Activated T-cell treated with anti-CD3 and anti-CD28 coated beads, Interleukin-2, amount 50 U/mL, for 24 hours (primary cell): ENCODE data around the gene SAMD7.
A peak's percentile ranks its signal among the peaks of the same experiment; 100 is the strongest.

Experiments
- DNase-seq: peaks from one replicate; pipeline ENCODE4 v3.0.0-alpha.2; 2020
- H3K27ac Mint-ChIP-seq: 2 replicates; pipeline ENCODE4 v1.8.0; 2020; ENCODE audit warnings: mild to moderate bottlenecking, mixed read lengths
- H3K27me3 Mint-ChIP-seq: 2 replicates; pipeline ENCODE4 v1.8.0; 2020; ENCODE audit warnings: mixed read lengths
- H3K36me3 Mint-ChIP-seq: 2 replicates; pipeline ENCODE4 v1.8.0; 2020; ENCODE audit warnings: low read depth, mixed read lengths
- H3K4me1 Mint-ChIP-seq: 2 replicates; pipeline ENCODE4 v1.8.0; 2020; ENCODE audit warnings: low read depth, mixed read lengths
- H3K4me3 Mint-ChIP-seq: 2 replicates; pipeline ENCODE4 v1.8.0; 2020; ENCODE audit warnings: mild to moderate bottlenecking, moderate library complexity, mixed read lengths
- H3K9me3 Mint-ChIP-seq: 2 replicates; pipeline ENCODE4 v1.8.0; 2020; ENCODE audit warnings: mixed read lengths

SAMD7 gene

GRCh38 chr3:169911272-169911671 is at the start of gene SAMD7:
SAMD7 (plus strand) TSS chr3:169911572; CDS start chr3:169919499, 7,927 bp downstream.
- H3K36me3 Mint-ChIP-seq, result no peaks in the 10 kb centered on the region
- no peak for DNase-seq
- no peaks in the 10 kb centered on the region for H3K9me3 Mint-ChIP-seq
- H3K4me1 Mint-ChIP-seq, result no peaks in the 10 kb centered on the region
- no peak within 1 kb of the TSS for H3K27ac Mint-ChIP-seq
- no peak within 1 kb of the TSS for H3K4me3 Mint-ChIP-seq
- H3K27me3 Mint-ChIP-seq, result no peaks in the 10 kb centered on the region

GRCh38 chr3:169861871-169862270 is 49.5 kb upstream of the SAMD7 start:
- Mint-ChIP-seq H3K4me3 (no peak overlapping the region), H3K27me3 (peaks cover 13% of the 10 kb centered on the region), H3K36me3 (no peaks in the 10 kb centered on the region), H3K27ac (no peak overlapping the region), H3K4me1 (peaks cover 22% of the 10 kb centered on the region), H3K9me3 (no peaks in the 10 kb centered on the region)
- DNase-seq, result no peak

DNA sequence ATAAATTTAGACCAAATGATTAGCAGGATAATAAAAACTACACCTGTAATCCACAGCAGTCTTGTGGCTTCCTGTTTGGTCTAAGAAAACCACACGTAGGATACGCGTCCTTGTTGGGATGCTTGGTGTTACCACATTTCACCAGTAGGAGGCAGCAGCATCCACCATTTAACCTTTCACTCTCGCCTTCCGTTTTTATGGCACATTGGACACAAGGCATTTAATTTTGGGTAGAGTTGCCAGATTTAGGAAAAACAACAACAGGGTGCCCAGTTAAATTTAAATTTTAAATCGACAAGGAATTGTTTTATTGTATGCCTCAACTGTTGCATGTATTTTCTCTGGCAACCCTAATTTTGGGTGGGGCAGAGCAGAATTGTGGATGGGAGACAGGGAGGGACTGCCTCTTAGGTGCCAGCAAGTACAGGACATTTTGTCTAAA is 47.9 kb upstream of the SAMD7 start:
- Mint-ChIP-seq H3K4me3 (no peak overlapping the region), H3K27ac (no peak overlapping the region), H3K4me1 (peaks cover 22% of the 10 kb centered on the region), H3K36me3 (no peaks in the 10 kb centered on the region), H3K27me3 (peaks cover 7% of the 10 kb centered on the region), H3K9me3 (no peaks in the 10 kb centered on the region)
- DNase-seq, result peak; percentile 68

DNA sequence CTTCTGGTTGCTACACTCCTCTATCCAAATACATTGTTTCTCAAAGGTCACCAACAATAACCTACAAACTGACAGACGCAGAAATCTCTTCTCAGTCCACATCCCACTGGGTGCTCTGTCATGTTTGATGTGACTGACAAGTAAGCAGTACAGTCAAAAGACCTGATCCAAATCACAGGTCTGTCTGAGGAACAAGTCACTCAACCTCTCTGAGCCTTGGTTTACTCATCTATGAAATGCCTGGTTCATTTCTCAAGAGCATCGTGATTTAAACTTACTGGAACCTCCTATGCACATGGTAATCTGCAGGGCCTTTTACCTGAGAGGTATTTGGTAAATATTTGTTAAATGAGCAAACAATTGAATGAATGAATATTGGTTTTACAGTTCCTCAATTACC is 47.1 kb upstream of the SAMD7 start:
- H3K27ac Mint-ChIP-seq, result no peak overlapping the region
- peaks cover 22% of the 10 kb centered on the region for H3K4me1 Mint-ChIP-seq
- no peak overlapping the region for H3K4me3 Mint-ChIP-seq
- H3K36me3 Mint-ChIP-seq, result no peaks in the 10 kb centered on the region
- peaks cover 6% of the 10 kb centered on the region for H3K27me3 Mint-ChIP-seq
- no peaks in the 10 kb centered on the region for H3K9me3 Mint-ChIP-seq
- DNase-seq, result no peak

DNA sequence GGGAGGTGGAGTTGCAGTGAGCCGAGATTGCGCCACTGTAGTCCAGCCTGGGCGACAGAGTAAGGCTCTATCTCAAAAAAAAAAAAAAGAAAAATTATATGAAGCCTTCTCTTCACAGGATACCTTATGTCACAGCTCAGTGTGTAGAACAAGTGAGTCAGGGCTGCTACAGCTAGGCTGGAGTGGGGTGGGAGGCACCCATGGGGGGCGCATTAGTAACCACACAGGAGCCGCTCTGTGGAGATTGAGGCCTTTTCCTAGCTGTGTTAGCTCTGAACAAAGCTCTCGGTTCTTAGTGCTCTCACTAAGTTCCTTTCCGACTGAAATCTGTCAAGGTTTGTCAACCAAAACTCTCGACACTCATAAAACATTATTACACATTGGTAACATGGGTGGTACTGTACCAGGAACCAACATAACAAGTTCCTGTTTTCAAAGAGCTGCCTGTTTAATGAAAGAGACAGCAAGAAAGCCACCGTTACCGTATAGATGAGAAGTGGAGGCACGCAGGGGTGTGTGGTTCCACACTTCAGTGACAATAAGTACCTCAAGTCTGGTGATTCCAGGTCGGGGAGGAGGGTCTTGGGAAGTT is 46.1 kb upstream of the SAMD7 start:
- peak; percentile 42 for DNase-seq
- Mint-ChIP-seq H3K4me3 (no peak overlapping the region), H3K9me3 (no peaks in the 10 kb centered on the region), H3K27ac (peak overlapping the region; percentile 15), H3K4me1 (peaks cover 27% of the 10 kb centered on the region), H3K27me3 (peaks cover 5% of the 10 kb centered on the region), H3K36me3 (no peaks in the 10 kb centered on the region)

GRCh38 chr3:169867584-169868210 is 43.7 kb upstream of the SAMD7 start:
- Mint-ChIP-seq H3K27ac (no peak overlapping the region), H3K4me1 (peaks cover 40% of the 10 kb centered on the region), H3K4me3 (no peak overlapping the region), H3K9me3 (no peaks in the 10 kb centered on the region), H3K36me3 (no peaks in the 10 kb centered on the region), H3K27me3 (no peaks in the 10 kb centered on the region)
- DNase-seq, result no peak

- Mint-ChIP-seq H3K4me3 (no peak overlapping the region), H3K27ac (no peak overlapping the region), H3K27me3 (no peaks in the 10 kb centered on the region), H3K9me3 (no peaks in the 10 kb centered on the region), H3K4me1 (peaks cover 38% of the 10 kb centered on the region), H3K36me3 (no peaks in the 10 kb centered on the region)
- DNase-seq, result no peak
These were observed 43.0 kb upstream of the SAMD7 start for GRCh38 chr3:169868369-169868768.

- no peaks in the 10 kb centered on the region for H3K9me3 Mint-ChIP-seq
- no peaks in the 10 kb centered on the region for H3K27me3 Mint-ChIP-seq
- H3K4me1 Mint-ChIP-seq, result peaks cover 27% of the 10 kb centered on the region
- no peak within 1 kb of the TSS for H3K4me3 Mint-ChIP-seq
- H3K27ac Mint-ChIP-seq, result no peak within 1 kb of the TSS
- no peak for DNase-seq
- H3K36me3 Mint-ChIP-seq, result no peaks in the 10 kb centered on the region
These were observed 41.7 kb upstream of the SAMD7 start, which contains the start of gene LRRC31 for GRCh38 chr3:169869484-169870220. LRRC31 (minus strand) TSS chr3:169869935; CDS start chr3:169869807, 128 bp downstream.

GRCh38 chr3:169871129-169871886 is 40.1 kb upstream of the SAMD7 start:
- Mint-ChIP-seq H3K4me1 (peaks cover 18% of the 10 kb centered on the region), H3K9me3 (no peaks in the 10 kb centered on the region), H3K27me3 (no peaks in the 10 kb centered on the region), H3K27ac (no peak overlapping the region), H3K4me3 (no peak overlapping the region), H3K36me3 (no peaks in the 10 kb centered on the region)
- DNase-seq, result no peak

DNA sequence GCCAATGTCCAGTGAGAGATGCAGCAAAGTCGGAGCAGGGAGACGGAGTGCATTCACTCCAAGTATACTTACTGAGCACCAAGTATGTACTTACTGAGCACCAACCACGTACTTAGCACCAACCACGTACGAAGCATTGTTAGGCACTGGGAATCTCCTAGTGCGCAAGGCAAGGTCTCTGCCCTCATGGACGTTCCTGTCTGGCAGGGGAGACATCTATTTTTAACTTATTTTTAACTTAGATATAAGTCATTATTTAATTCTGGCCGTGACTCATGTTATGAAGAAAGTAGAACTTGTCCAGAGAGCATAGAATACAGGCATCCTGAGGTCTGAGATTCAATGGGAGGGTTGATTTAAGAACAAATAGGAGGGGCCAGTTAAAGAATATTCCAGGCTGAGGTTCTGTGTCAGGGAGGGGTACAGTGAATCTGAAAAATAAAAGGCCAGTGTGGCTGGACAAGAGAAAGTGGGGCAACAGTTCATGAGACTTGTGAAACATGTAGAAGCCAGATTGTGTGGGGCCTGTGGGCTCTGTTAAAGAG is 32.3 kb upstream of the SAMD7 start:
- Mint-ChIP-seq H3K9me3 (no peaks in the 10 kb centered on the region), H3K27ac (no peak overlapping the region), H3K4me3 (no peak overlapping the region), H3K4me1 (peaks cover 5% of the 10 kb centered on the region), H3K27me3 (no peaks in the 10 kb centered on the region), H3K36me3 (no peaks in the 10 kb centered on the region)
- DNase-seq, result no peak

- H3K4me1 Mint-ChIP-seq, result peaks cover 5% of the 10 kb centered on the region
- H3K4me3 Mint-ChIP-seq, result no peak overlapping the region
- no peaks in the 10 kb centered on the region for H3K36me3 Mint-ChIP-seq
- no peaks in the 10 kb centered on the region for H3K27me3 Mint-ChIP-seq
- H3K9me3 Mint-ChIP-seq, result no peaks in the 10 kb centered on the region
- H3K27ac Mint-ChIP-seq, result no peak overlapping the region
- no peak for DNase-seq
These were observed 31.4 kb upstream of the SAMD7 start for GRCh38 chr3:169879845-169880575.

DNA sequence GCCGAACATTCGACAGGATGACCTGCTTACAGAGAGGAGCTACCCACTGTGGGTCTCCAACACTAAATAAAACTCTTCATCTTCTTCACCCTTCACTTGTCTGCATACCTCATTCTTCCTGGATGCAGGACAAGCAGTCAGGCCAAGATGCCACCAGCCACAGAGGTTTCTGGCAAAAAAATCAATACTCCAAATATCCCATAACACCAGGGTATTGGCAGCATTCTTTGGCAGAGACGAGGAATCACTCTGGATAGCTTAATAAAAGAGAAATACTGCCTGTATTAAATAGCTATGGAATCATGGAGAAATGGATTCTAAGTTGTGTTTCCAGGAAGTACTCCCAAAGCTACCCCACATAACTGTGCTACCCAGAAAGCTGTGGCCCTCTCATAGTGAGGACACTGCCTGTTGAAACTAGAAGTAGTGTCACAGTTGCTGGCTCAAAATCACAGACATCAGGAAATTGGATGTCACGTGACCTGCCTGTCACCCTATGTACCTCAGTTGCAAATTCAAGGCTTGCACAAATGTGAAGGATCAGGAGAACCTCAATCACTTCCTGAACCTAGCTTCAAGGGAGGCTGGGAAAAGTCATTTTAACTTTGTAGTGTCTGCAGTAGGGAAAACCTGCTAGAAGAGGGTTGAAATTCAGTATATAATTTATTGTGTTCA is 30.7 kb upstream of the SAMD7 start:
- Mint-ChIP-seq H3K27ac (no peak overlapping the region), H3K9me3 (no peaks in the 10 kb centered on the region), H3K4me1 (peaks cover 5% of the 10 kb centered on the region), H3K36me3 (no peaks in the 10 kb centered on the region), H3K4me3 (no peak overlapping the region), H3K27me3 (no peaks in the 10 kb centered on the region)
- no peak for DNase-seq

GRCh38 chr3:169886671-169887070 is 24.7 kb upstream of the SAMD7 start:
- no peak for DNase-seq

More at GRCh38 chr3:169886671-169887070, 24.7 kb upstream of the SAMD7 start:
- no peak overlapping the region for H3K27ac Mint-ChIP-seq
- no peaks in the 10 kb centered on the region for H3K36me3 Mint-ChIP-seq
- H3K4me3 Mint-ChIP-seq, result no peak overlapping the region
- no peaks in the 10 kb centered on the region for H3K9me3 Mint-ChIP-seq
- no peaks in the 10 kb centered on the region for H3K4me1 Mint-ChIP-seq
- no peaks in the 10 kb centered on the region for H3K27me3 Mint-ChIP-seq
